Sigmoid colon (tissue), 4 donors: Measurements from ENCODE around the gene PRDM5.

Source experiments
- CTCF ChIP-seq, 4 experiments: fragments of 450-650 bp in 3 of 4; fragments of 200-600 bp in 1 of 4; IDR thresholded peaks; one replicate each; pipeline ENCODE4 v1.5.1; 2016 to 2019; ENCODE audit warnings: antibody characterized with exemption in 4 of 4, mild to moderate bottlenecking in 3 of 4, moderate library complexity in 2 of 4
- EP300 ChIP-seq, 4 donors: sonication (generic); formaldehyde crosslinking; IDR thresholded peaks; one replicate each; pipeline ENCODE4 v1.6.1; 2017; ENCODE audit warnings: antibody characterized with exemption in 4 of 4
- POLR2A ChIP-seq, 2 donors: fragments of 450-650 bp; IDR thresholded peaks; one replicate each; pipeline ENCODE4 v1.6.1; 2016; ENCODE audit warnings: antibody characterized with exemption in 2 of 2, mild to moderate bottlenecking in 2 of 2, moderate library complexity in 2 of 2
- POLR2AphosphoS5 ChIP-seq, 4 donors: sonication (generic); formaldehyde crosslinking; IDR thresholded peaks; one replicate each; pipeline ENCODE4 v1.6.1; 2017; ENCODE audit warnings: antibody characterized with exemption in 4 of 4

- TF ChIP-seq EP300 (IDR thresholded peaks at IDR 0.05) (no peak), CTCF (IDR thresholded peaks at IDR 0.05) (no peak), POLR2AphosphoS5 (IDR thresholded peaks at IDR 0.05) (no peak), POLR2A (IDR thresholded peaks at IDR 0.05) (no peak)
These were observed 162.5 kb downstream of the PRDM5 start for GRCh38 chr4:120760047-120760446.
